ENCODE data around the gene ADAD2.

The ADAD2 gene

DNA sequence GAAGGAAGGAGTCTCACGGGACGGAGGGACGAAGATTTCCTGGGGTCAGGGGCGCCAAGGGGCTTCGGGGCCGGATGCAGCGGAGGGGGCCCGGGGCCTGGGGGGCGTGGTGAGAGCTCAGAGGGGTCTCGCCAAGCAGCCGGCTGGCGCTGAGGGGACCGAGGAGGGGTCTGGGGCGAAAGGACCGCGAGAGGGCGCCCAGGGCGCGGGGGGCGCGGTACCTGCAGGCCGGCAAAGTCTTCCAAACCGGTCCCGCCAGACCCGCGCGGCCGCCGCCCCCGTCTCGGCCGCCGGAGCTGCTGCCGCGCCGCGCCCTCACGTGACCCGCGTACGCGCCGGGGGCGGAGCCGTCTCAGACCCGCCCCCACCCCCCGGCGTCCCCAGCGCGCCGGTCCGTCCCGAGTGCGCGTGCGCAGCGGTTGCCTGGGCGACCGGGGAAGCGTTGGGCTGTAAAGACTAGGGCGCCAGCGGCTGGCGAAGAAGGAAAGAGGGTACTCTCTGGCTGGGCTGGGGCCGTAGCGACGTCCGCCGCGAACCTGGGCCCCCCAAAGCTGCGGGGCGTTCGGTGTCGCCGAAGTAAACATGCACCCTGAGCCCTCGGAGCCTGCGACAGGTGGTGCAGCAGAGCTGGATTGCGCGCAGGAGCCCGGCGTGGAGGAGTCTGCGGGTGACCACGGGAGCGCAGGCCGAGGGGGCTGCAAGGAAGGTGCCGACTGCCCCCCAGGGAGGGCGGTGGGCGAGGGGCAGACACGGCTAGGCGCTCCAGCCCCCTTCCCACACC is 45.9 kb upstream of the ADAD2 start, which contains the start of the genes DNAAF1 and HSDL1:
TSS of gene DNAAF1 (plus strand) at position 450 of the 781 bp plus-strand sequence. CDS start at position 583, 133 bp downstream.
TSS of gene HSDL1 (minus strand) at position 319 of the 781 bp plus-strand sequence. CDS start 13,856 bp downstream, outside the sequence.
- no CpG with 5 or more reads among the region's 89 CpGs for WGBS (ENCODE audit: extremely low coverage, insufficient coverage, insufficient read length)
- peak within 1 kb of the TSS; percentile 71 for H2AFZ ChIP-seq (ENCODE audit: insufficient read depth, low read length, poor library complexity)
- peak within 1 kb of the TSS; percentile 71 for H4K12ac ChIP-seq (ENCODE audit: low read depth, low read length)
- peaks cover 0 to 2% of the 10 kb centered on the region in 2 experiments for H3K4me1 ChIP-seq (ENCODE audit: control insufficient read depth in 1 of 2, insufficient read depth in 2 of 2, low read length in 2 of 2)
- no peak within 1 kb of the TSS for H3K14ac ChIP-seq (ENCODE audit: low read length)
- H3K4me2 ChIP-seq (ENCODE audit: low read length): peak within 1 kb of the TSS; percentile 94
- no peak within 1 kb of the TSS for H2BK120ac ChIP-seq (ENCODE audit: insufficient read depth, low read length, poor library complexity)
- H3K4me3 ChIP-seq (ENCODE audit: low read depth, low read length): peak within 1 kb of the TSS; percentile 85
- H3K79me1 ChIP-seq (ENCODE audit: low read length): peaks cover 3% of the 10 kb centered on the region
- peak; percentile 84 to 95 for DNase-seq
- H3K4ac ChIP-seq (ENCODE audit: low read depth, low read length): peak within 1 kb of the TSS; percentile 44
- no peaks in the 10 kb centered on the region for H3K27me3 ChIP-seq (ENCODE audit: insufficient read depth, low read length)
- no peak within 1 kb of the TSS for H2BK12ac ChIP-seq (ENCODE audit: low read length)
- no peaks in the 10 kb centered on the region for H3K9me3 ChIP-seq (ENCODE audit: insufficient read depth, low read depth, low read length)
- no peak within 1 kb of the TSS for H2BK5ac ChIP-seq (ENCODE audit: low read depth, low read length, poor library complexity)
- peak within 1 kb of the TSS; percentile 73 for H3K9ac ChIP-seq (ENCODE audit: low read length)
- H3K23ac ChIP-seq (ENCODE audit: low read length): no peak within 1 kb of the TSS
- H4K8ac ChIP-seq (ENCODE audit: low read depth, low read length): peak within 1 kb of the TSS; percentile 79
- no peaks in the 10 kb centered on the region for H3K36me3 ChIP-seq (ENCODE audit: control insufficient read depth in 1 of 2, insufficient read depth in 2 of 2, low read length in 2 of 2)
- peak within 1 kb of the TSS; percentile 60 for H4K91ac ChIP-seq (ENCODE audit: low read depth, low read length)
- H3K18ac ChIP-seq (ENCODE audit: low read length): peak within 1 kb of the TSS; percentile 77
- peak within 1 kb of the TSS; percentile 49 for H3K27ac ChIP-seq (ENCODE audit: low read depth, low read length)
- peaks cover 2% of the 10 kb centered on the region for H3K79me2 ChIP-seq (ENCODE audit: control insufficient read depth, insufficient read depth, low read length, poor library complexity)
- H2AK5ac ChIP-seq (ENCODE audit: low read length): no peak within 1 kb of the TSS

DNA sequence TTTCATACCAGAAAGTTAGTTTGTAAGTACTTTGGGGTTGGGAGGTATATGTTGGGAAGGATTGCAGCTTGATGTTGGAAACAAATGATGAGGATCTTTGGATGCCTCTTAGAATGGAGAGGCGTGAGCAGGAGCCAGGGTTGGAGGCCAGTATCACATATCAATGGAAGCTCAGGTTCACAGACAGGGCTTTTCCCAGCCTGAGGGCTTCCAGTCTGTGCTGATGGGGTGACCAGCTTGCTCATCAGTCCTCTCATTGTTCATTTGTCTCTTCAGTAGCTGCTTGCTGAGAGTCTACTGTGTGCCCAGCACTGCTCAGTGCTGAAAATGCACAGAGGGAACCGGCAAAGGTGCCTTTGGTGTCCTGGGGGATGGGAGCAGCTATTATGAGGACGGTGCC is 40.0 kb upstream of the ADAD2 start:
- H3K27ac ChIP-seq (ENCODE audit: low read depth, low read length): no peak overlapping the region
- no peak overlapping the region for H3K14ac ChIP-seq (ENCODE audit: low read length)
- H3K23ac ChIP-seq (ENCODE audit: low read length): no peak overlapping the region
- no peak overlapping the region for H2AFZ ChIP-seq (ENCODE audit: insufficient read depth, low read length, poor library complexity)
- H4K91ac ChIP-seq (ENCODE audit: low read depth, low read length): no peak overlapping the region
- no peak overlapping the region for H2BK5ac ChIP-seq (ENCODE audit: low read depth, low read length, poor library complexity)
- WGBS (ENCODE audit: extremely low coverage, insufficient coverage, insufficient read length): no CpG with 5 or more reads among the region's 3 CpGs
- no peak overlapping the region for H3K18ac ChIP-seq (ENCODE audit: low read length)
- no peak overlapping the region for H2AK5ac ChIP-seq (ENCODE audit: low read length)
- H3K9me3 ChIP-seq (ENCODE audit: insufficient read depth, low read depth, low read length): no peaks in the 10 kb centered on the region
- no peaks in the 10 kb centered on the region for H3K36me3 ChIP-seq (ENCODE audit: control insufficient read depth in 1 of 2, insufficient read depth in 2 of 2, low read length in 2 of 2)
- no peaks in the 10 kb centered on the region for H3K4me1 ChIP-seq (ENCODE audit: control insufficient read depth in 1 of 2, insufficient read depth in 2 of 2, low read length in 2 of 2)
- no peak overlapping the region for H4K12ac ChIP-seq (ENCODE audit: low read depth, low read length)
- H4K8ac ChIP-seq (ENCODE audit: low read depth, low read length): no peak overlapping the region
- no peak overlapping the region for H3K4ac ChIP-seq (ENCODE audit: low read depth, low read length)
- H3K27me3 ChIP-seq (ENCODE audit: insufficient read depth, low read length): no peaks in the 10 kb centered on the region
- H3K9ac ChIP-seq (ENCODE audit: low read length): no peak overlapping the region
- no peak for DNase-seq
- H3K79me1 ChIP-seq (ENCODE audit: low read length): no peaks in the 10 kb centered on the region
- H2BK12ac ChIP-seq (ENCODE audit: low read length): no peak overlapping the region
- H3K4me3 ChIP-seq (ENCODE audit: low read depth, low read length): no peak overlapping the region
- no peak overlapping the region for H3K4me2 ChIP-seq (ENCODE audit: low read length)
- H3K79me2 ChIP-seq (ENCODE audit: control insufficient read depth, insufficient read depth, low read length, poor library complexity): no peaks in the 10 kb centered on the region
- no peak overlapping the region for H2BK120ac ChIP-seq (ENCODE audit: insufficient read depth, low read length, poor library complexity)

DNA sequence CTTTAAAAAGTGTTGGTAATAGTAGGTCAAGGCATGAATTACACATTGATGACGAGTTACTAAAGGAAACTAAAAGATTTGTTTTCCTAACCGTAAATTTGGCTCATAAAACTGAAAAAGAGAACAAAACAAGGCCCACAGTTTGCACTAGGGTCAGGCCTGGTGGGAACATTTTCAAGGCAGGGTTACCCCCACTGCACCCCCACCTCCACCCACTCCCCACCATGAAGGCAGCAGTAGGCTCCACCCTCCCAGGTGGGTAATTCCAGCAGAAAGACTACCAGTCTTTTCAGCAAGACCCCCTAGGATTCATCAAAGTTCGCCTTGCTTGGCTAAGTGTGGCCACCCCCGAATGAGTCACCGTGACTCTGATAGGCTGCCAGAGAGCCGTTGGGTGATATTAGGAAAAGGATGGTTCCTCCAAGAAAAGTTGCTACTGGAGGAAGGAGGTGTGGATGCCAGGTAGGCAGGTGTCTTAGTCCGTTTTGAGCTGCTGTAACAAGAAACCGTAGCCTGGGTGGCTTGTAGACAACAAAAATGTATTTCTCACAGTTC is 37.2 kb upstream of the ADAD2 start:
- Histone ChIP-seq H3K4ac (ENCODE audit: low read depth, low read length) (no peak overlapping the region), H3K9me3 (ENCODE audit: insufficient read depth, low read depth, low read length) (no peaks in the 10 kb centered on the region), H3K4me3 (ENCODE audit: low read depth, low read length) (no peak overlapping the region)

DNA sequence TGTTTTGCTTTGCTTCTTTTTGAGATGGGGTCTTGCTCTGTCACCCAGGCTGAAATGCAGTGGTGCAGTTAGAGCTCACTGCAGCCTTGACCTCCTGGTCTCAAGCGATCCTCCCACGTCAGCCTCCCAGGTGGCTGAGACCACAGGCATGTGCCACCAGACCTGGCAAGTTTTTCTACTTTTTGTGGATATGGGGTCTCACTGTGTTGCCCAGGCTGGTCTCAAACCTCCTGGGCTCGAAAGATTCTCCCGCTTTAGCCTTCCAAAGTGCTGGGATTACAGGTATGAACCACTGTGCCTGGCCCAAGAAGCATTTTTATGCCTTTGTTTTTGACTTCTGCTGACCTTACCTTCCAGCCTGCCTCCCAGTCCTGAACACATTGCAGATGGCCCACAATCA is 35.7 kb upstream of the ADAD2 start:
- H2BK5ac ChIP-seq (ENCODE audit: low read depth, low read length, poor library complexity): no peak overlapping the region
- H3K23ac ChIP-seq (ENCODE audit: low read length): no peak overlapping the region
- WGBS (ENCODE audit: extremely low coverage, insufficient coverage, insufficient read length): no CpG with 5 or more reads among the region's 4 CpGs
- H3K4me3 ChIP-seq (ENCODE audit: low read depth, low read length): no peak overlapping the region
- H3K79me1 ChIP-seq (ENCODE audit: low read length): no peaks in the 10 kb centered on the region
- no peak overlapping the region for H3K27ac ChIP-seq (ENCODE audit: low read depth, low read length)
- no peaks in the 10 kb centered on the region for H3K36me3 ChIP-seq (ENCODE audit: control insufficient read depth in 1 of 2, insufficient read depth in 2 of 2, low read length in 2 of 2)
- H2AFZ ChIP-seq (ENCODE audit: insufficient read depth, low read length, poor library complexity): no peak overlapping the region
- no peak for DNase-seq
- no peak overlapping the region for H3K9ac ChIP-seq (ENCODE audit: low read length)
- no peak overlapping the region for H3K18ac ChIP-seq (ENCODE audit: low read length)
- H4K91ac ChIP-seq (ENCODE audit: low read depth, low read length): no peak overlapping the region
- no peak overlapping the region for H3K4me2 ChIP-seq (ENCODE audit: low read length)
- no peak overlapping the region for H3K14ac ChIP-seq (ENCODE audit: low read length)
- no peak overlapping the region for H4K8ac ChIP-seq (ENCODE audit: low read depth, low read length)
- H4K12ac ChIP-seq (ENCODE audit: low read depth, low read length): no peak overlapping the region
- no peak overlapping the region for H3K4ac ChIP-seq (ENCODE audit: low read depth, low read length)
- no peak overlapping the region for H2BK120ac ChIP-seq (ENCODE audit: insufficient read depth, low read length, poor library complexity)
- H3K27me3 ChIP-seq (ENCODE audit: insufficient read depth, low read length): no peaks in the 10 kb centered on the region
- H2BK12ac ChIP-seq (ENCODE audit: low read length): no peak overlapping the region
- H3K9me3 ChIP-seq (ENCODE audit: insufficient read depth, low read depth, low read length): no peaks in the 10 kb centered on the region
- H3K4me1 ChIP-seq (ENCODE audit: control insufficient read depth in 1 of 2, insufficient read depth in 2 of 2, low read length in 2 of 2): no peaks in the 10 kb centered on the region
- no peak overlapping the region for H2AK5ac ChIP-seq (ENCODE audit: low read length)
- H3K79me2 ChIP-seq (ENCODE audit: control insufficient read depth, insufficient read depth, low read length, poor library complexity): no peaks in the 10 kb centered on the region

More for the DNA sequence above, 37.2 kb upstream of the ADAD2 start:
- H4K12ac ChIP-seq (ENCODE audit: low read depth, low read length): no peak overlapping the region
- H3K9ac ChIP-seq (ENCODE audit: low read length): no peak overlapping the region
- no peaks in the 10 kb centered on the region for H3K36me3 ChIP-seq (ENCODE audit: control insufficient read depth in 1 of 2, insufficient read depth in 2 of 2, low read length in 2 of 2)
- H2BK12ac ChIP-seq (ENCODE audit: low read length): no peak overlapping the region
- H3K4me2 ChIP-seq (ENCODE audit: low read length): no peak overlapping the region
- no peak overlapping the region for H4K91ac ChIP-seq (ENCODE audit: low read depth, low read length)
- no peaks in the 10 kb centered on the region for H3K27me3 ChIP-seq (ENCODE audit: insufficient read depth, low read length)
- no peak for DNase-seq
- no peak overlapping the region for H2BK120ac ChIP-seq (ENCODE audit: insufficient read depth, low read length, poor library complexity)
- H2AK5ac ChIP-seq (ENCODE audit: low read length): no peak overlapping the region
- H4K8ac ChIP-seq (ENCODE audit: low read depth, low read length): no peak overlapping the region
- H3K79me1 ChIP-seq (ENCODE audit: low read length): no peaks in the 10 kb centered on the region
- H2AFZ ChIP-seq (ENCODE audit: insufficient read depth, low read length, poor library complexity): no peak overlapping the region
- no peak overlapping the region for H3K14ac ChIP-seq (ENCODE audit: low read length)
- no peak overlapping the region for H3K27ac ChIP-seq (ENCODE audit: low read depth, low read length)
- no peak overlapping the region for H2BK5ac ChIP-seq (ENCODE audit: low read depth, low read length, poor library complexity)
- H3K4me1 ChIP-seq (ENCODE audit: control insufficient read depth in 1 of 2, insufficient read depth in 2 of 2, low read length in 2 of 2): no peaks in the 10 kb centered on the region
- WGBS (ENCODE audit: extremely low coverage, insufficient coverage, insufficient read length): no CpG with 5 or more reads among the region's 8 CpGs
- no peak overlapping the region for H3K23ac ChIP-seq (ENCODE audit: low read length)
- H3K79me2 ChIP-seq (ENCODE audit: control insufficient read depth, insufficient read depth, low read length, poor library complexity): no peaks in the 10 kb centered on the region
- no peak overlapping the region for H3K18ac ChIP-seq (ENCODE audit: low read length)
